HepG2 (cell line): ENCODE data around the gene SHC1. TPM values are rescaled to one million over a fixed set of nuclear protein-coding genes. Genes with fewer than 3 reads are reported as not detected.

ENCODE experiments used
- AHR ChIP-seq: IDR thresholded peaks from 2 replicates; pipeline ENCODE4 v1.6.1; 2018; ENCODE audit warnings: missing genetic modification reagents, missing compliant biosample characterization
- BHLHE40 ChIP-seq: IDR thresholded peaks from 2 replicates; pipeline ENCODE4 v1.6.1; 2011; ENCODE audit warnings: low read length, improper control_type of control experiment
- MAF1 ChIP-seq: sonication (generic); formaldehyde crosslinking; IDR thresholded peaks from 2 replicates; pipeline ENCODE4 v1.5.0; 2020; ENCODE audit warnings: missing genetic modification reagents, borderline replicate concordance
- MEF2D ChIP-seq: sonication (generic); formaldehyde crosslinking; IDR thresholded peaks from 2 replicates; pipeline ENCODE4 v1.5.1; 2020; ENCODE audit warnings: mild to moderate bottlenecking, missing genetic modification reagents
- NBN ChIP-seq: fragments of 450-650 bp; conservative IDR thresholded peaks from 2 replicates; pipeline ENCODE4 v1.6.1; 2017
- NFKBIZ ChIP-seq: IDR thresholded peaks from 2 replicates; pipeline ENCODE4 v1.6.1; 2018; ENCODE audit warnings: missing genetic modification reagents, missing compliant biosample characterization
- PLRG1 ChIP-seq: fragments of 450-650 bp; conservative IDR thresholded peaks from 2 replicates; pipeline ENCODE4 v1.6.1; 2016
- POLR2A ChIP-seq, 2 experiments: IDR thresholded peaks; 2 replicates each; pipeline ENCODE4 v1.6.1; 2011; ENCODE audit warnings: low read depth in 2 of 2, low read length in 2 of 2, mild to moderate bottlenecking in 1 of 2, moderate library complexity in 1 of 2; ENCODE audit not compliant: insufficient read depth in 1 of 2
- ZNF121 ChIP-seq: sonication (generic); formaldehyde crosslinking; IDR thresholded peaks from 2 replicates; pipeline ENCODE4 v1.5.0; 2020; ENCODE audit warnings: mild to moderate bottlenecking, missing genetic modification reagents
- ZNF160 ChIP-seq: sonication (generic); formaldehyde crosslinking; IDR thresholded peaks from 2 replicates; pipeline ENCODE4 v1.8.0; 2022; ENCODE audit warnings: mild to moderate bottlenecking, inconsistent platforms, missing genetic modification reagents
- ZNF20 ChIP-seq: sonication (generic); formaldehyde crosslinking; IDR thresholded peaks from 2 replicates; pipeline ENCODE4 v1.4.0; 2020; ENCODE audit warnings: mild to moderate bottlenecking, moderate library complexity, missing genetic modification reagents
- ZNF619 ChIP-seq: sonication (generic); formaldehyde crosslinking; IDR thresholded peaks from 2 replicates; pipeline ENCODE4 v1.4.0; 2020; ENCODE audit warnings: mild to moderate bottlenecking, missing genetic modification reagents
- ZNF720 ChIP-seq: sonication (generic); formaldehyde crosslinking; IDR thresholded peaks from 2 replicates; pipeline ENCODE4 v1.4.0; 2020; ENCODE audit warnings: missing genetic modification reagents
- ZNF772 ChIP-seq: sonication (generic); formaldehyde crosslinking; IDR thresholded peaks from 2 replicates; pipeline ENCODE4 v1.5.0; 2020; ENCODE audit warnings: mild to moderate bottlenecking, missing genetic modification reagents
- ZZZ3 ChIP-seq: sonication (generic); formaldehyde crosslinking; IDR thresholded peaks from 2 replicates; pipeline ENCODE4 v1.4.0; 2020; ENCODE audit warnings: missing genetic modification reagents, mild to moderate bottlenecking, borderline replicate concordance
- polyA plus RNA-seq, 8 experiments: library from polyadenylated mRNA; depleted of rRNA in 3 of 8; stranded (reverse) in 7 of 8; unstranded in 1 of 8; fragments of >200 nt; fragmentation: Illumina TruSeq in 4 of 8; extraction: Trizol in 4 of 8; gene quantifications; 2 replicates each; pipeline versions ENCODE4 v1.2.1 to v1.2.3, GENCODE V29; 2011 to 2016; ENCODE audit warnings: low read depth in 4 of 8, missing spikeins in 1 of 8, mixed read lengths in 1 of 8; ENCODE audit not compliant: insufficient read depth in 1 of 8
- total RNA-seq, 5 experiments: library from RNA; depleted of rRNA; stranded (reverse); fragments of >200 nt; fragmentation: Illumina TruSeq; extraction: Trizol; gene quantifications; 2 replicates each; pipeline ENCODE4 v1.2.3, GENCODE V29; 2016; ENCODE audit warnings: low read depth in 1 of 5
- TF ChIP-seq, protein P1 (sequence below): sonication (generic); formaldehyde crosslinking; IDR thresholded peaks from 2 replicates; pipeline ENCODE4 v1.4.0; 2020; ENCODE audit warnings: missing genetic modification reagents, mild to moderate bottlenecking, borderline replicate concordance
- TF ChIP-seq, protein P2 (sequence below), 2 experiments: sonication (generic) in 1 of 2; formaldehyde crosslinking in 1 of 2; IDR thresholded peaks; 2 replicates each; pipeline versions ENCODE4 v1.4.0 to v1.6.1; 2016 to 2020; ENCODE audit warnings: borderline replicate concordance in 1 of 2, low read depth in 1 of 2, mild to moderate bottlenecking in 1 of 2, missing genetic modification reagents in 1 of 2
- TF ChIP-seq, protein P3 (sequence below): sonication (generic); formaldehyde crosslinking; IDR thresholded peaks from 2 replicates; pipeline ENCODE4 v1.8.0; 2023; ENCODE audit warnings: mild to moderate bottlenecking, missing genetic modification reagents
- TF ChIP-seq, protein P4 (sequence below): sonication (generic); formaldehyde crosslinking; IDR thresholded peaks from 2 replicates; pipeline ENCODE4 v1.5.1; 2020; ENCODE audit warnings: mild to moderate bottlenecking, missing genetic modification reagents, moderate library complexity

Gene SHC1
- total and polyA plus RNA-seq, 2 of the 13 experiments (the other 11 are each of a cell fraction or from before 2014, with no cell fraction given) = 52.0 to 137 TPM

DNA sequence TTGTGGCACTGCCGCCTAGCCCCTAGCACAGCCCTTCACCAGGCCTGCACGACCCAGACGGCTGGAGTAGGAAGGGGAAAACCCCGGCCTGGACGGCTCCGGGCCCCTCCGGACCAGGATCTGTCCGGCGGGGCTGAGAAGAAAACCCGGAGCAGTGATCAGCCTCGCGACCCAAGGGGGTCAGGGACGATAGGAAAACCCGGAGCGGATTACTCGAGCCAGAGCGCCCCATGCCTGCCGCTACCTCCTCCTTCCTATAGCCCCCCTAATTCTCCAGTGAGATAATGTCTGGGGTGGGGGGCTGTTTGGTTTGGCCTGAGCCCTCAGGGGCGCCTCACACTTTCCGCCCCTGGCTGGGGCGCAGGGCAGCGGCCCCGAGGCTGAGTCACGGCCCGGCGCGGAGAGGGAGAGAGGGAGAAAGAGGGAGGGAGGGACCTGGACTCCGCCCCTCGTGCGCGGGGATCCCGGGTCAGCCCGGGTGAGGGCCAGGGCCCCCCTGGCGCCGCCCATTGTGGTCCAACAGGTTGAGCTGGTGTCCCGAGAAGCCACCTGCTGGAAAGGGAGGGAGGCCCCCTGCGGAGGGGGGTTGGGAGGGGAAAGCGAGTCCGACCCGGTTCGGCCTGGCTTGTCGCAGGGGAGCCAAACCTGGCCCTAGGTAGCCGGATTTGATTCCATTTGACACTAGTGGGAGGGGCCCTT lies 30.3 kb upstream of the SHC1 start (continued):
- TF ChIP-seq ZNF121 = no peak
- TF ChIP-seq, protein P1, sequence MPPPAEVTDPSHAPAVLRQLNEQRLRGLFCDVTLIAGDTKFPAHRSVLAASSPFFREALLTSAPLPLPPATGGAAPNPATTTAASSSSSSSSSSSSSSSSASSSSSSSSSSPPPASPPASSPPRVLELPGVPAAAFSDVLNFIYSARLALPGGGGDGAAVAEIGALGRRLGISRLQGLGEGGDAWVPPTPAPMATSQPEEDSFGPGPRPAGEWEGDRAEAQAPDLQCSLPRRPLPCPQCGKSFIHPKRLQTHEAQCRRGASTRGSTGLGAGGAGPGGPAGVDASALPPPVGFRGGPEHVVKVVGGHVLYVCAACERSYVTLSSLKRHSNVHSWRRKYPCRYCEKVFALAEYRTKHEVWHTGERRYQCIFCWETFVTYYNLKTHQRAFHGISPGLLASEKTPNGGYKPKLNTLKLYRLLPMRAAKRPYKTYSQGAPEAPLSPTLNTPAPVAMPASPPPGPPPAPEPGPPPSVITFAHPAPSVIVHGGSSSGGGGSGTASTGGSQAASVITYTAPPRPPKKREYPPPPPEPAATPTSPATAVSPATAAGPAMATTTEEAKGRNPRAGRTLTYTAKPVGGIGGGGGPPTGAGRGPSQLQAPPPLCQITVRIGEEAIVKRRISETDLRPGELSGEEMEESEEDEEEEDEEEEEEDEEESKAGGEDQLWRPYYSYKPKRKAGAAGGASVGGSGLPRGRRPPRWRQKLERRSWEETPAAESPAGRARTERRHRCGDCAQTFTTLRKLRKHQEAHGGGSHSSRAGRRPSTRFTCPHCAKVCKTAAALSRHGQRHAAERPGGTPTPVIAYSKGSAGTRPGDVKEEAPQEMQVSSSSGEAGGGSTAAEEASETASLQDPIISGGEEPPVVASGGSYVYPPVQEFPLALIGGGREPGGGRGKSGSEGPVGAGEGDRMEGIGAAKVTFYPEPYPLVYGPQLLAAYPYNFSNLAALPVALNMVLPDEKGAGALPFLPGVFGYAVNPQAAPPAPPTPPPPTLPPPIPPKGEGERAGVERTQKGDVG (CRISPR knock-in tag) = no peak; the same call in 1 of the 2 replicates
- TF ChIP-seq BHLHE40 = 0 out of 2 replicates have a peak, but pooled peaks have one; percentile 3
- TF ChIP-seq, protein P2, sequence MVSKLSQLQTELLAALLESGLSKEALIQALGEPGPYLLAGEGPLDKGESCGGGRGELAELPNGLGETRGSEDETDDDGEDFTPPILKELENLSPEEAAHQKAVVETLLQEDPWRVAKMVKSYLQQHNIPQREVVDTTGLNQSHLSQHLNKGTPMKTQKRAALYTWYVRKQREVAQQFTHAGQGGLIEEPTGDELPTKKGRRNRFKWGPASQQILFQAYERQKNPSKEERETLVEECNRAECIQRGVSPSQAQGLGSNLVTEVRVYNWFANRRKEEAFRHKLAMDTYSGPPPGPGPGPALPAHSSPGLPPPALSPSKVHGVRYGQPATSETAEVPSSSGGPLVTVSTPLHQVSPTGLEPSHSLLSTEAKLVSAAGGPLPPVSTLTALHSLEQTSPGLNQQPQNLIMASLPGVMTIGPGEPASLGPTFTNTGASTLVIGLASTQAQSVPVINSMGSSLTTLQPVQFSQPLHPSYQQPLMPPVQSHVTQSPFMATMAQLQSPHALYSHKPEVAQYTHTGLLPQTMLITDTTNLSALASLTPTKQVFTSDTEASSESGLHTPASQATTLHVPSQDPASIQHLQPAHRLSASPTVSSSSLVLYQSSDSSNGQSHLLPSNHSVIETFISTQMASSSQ (IDR thresholded peaks at IDR 0.05; ENCODE audit: low read depth) = no peak
- TF ChIP-seq, protein P2 (CRISPR knock-in tag; IDR thresholded peaks at IDR 0.05; ENCODE audit: borderline replicate concordance) = no peak
- no peak for TF ChIP-seq NBN
- TF ChIP-seq, protein P3, sequence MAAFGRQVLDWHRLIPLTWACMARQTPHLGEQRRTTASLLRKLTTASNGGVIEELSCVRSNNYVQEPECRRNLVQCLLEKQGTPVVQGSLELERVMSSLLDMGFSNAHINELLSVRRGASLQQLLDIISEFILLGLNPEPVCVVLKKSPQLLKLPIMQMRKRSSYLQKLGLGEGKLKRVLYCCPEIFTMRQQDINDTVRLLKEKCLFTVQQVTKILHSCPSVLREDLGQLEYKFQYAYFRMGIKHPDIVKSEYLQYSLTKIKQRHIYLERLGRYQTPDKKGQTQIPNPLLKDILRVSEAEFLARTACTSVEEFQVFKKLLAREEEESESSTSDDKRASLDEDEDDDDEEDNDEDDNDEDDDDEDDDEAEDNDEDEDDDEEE = no peak
- TF ChIP-seq, protein P4, sequence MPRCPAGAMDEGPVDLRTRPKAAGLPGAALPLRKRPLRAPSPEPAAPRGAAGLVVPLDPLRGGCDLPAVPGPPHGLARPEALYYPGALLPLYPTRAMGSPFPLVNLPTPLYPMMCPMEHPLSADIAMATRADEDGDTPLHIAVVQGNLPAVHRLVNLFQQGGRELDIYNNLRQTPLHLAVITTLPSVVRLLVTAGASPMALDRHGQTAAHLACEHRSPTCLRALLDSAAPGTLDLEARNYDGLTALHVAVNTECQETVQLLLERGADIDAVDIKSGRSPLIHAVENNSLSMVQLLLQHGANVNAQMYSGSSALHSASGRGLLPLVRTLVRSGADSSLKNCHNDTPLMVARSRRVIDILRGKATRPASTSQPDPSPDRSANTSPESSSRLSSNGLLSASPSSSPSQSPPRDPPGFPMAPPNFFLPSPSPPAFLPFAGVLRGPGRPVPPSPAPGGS (CRISPR knock-in tag) = peak; percentile 65; the same call in 1 of the 2 replicates
- TF ChIP-seq ZNF720 (CRISPR knock-in tag) = no peak
- no peak for TF ChIP-seq ZZZ3 (CRISPR knock-in tag)
- no peak; the same call in 1 of the 2 replicates for TF ChIP-seq ZNF772
- TF ChIP-seq ZNF20 (CRISPR knock-in tag) = peak; percentile 89; the same call in 1 of the 2 replicates
- TF ChIP-seq POLR2A (IDR thresholded peaks at IDR 0.05; ENCODE audit: insufficient read depth in 1 of 2, low read depth in 2 of 2, low read length in 2 of 2) = peak; percentile 65 to 72
- TF ChIP-seq NFKBIZ = peak; percentile 32
- TF ChIP-seq MEF2D (CRISPR knock-in tag) = peak; percentile 45; the same call in 1 of the 2 replicates
- no peak for TF ChIP-seq MAF1 (CRISPR knock-in tag)
- TF ChIP-seq PLRG1 = no peak
- TF ChIP-seq AHR = 0 out of 2 replicates have a peak, but pooled peaks have one; percentile 49
- no peak; the same call in none of the 2 replicates for TF ChIP-seq ZNF619 (CRISPR knock-in tag)
- no peak for TF ChIP-seq ZNF160 (CRISPR knock-in tag)
